ENCODE data around the gene LAMC2.

Gene LAMC2

GRCh38 chr1:183291216-183291762 lies 105.2 kb downstream of the LAMC2 start:
- no peak for DNase-seq

- DNase-seq, result no peak
These were observed 105.9 kb downstream of the LAMC2 start for GRCh38 chr1:183291802-183292514.

- DNase-seq, result no peak
These were observed 107.2 kb downstream of the LAMC2 start for GRCh38 chr1:183293241-183293640.

GRCh38 chr1:183293876-183294275 lies 107.8 kb downstream of the LAMC2 start:
- DNase-seq, result no peak
